ENCODE results near the gene RASSF8. TPM values are rescaled to one million over a fixed set of nuclear protein-coding genes. Genes with fewer than 3 reads are reported as not detected.

The RASSF8 gene
- total and polyA plus RNA-seq, 2 donors (not counting 3 experiments of a cell fraction or from before 2014, with no cell fraction given), result 11.1 to 59.3 TPM

- no peaks in the 10 kb centered on the region for H3K79me2 ChIP-seq (ENCODE audit: control insufficient read depth, insufficient read depth, low read length)
- H3K9ac ChIP-seq (replicated peaks; ENCODE audit: extremely low read depth, insufficient read depth, low read length), result no peak overlapping the region
- DNase-seq (ENCODE audit: low read depth, low spot score) (no peak), FAIRE-seq (no peak)
- ChIA-PET CTCF (interaction anchor here (0.9 to 1.2 kb wide), 2 partner anchors 14 to 515 kb away, joined by 3 read pairs; no protein-coding TSS in a partner anchor), POLR2A (interaction anchor here (0.7 kb wide), 1 partner anchor 724 kb away, joined by 8 read pairs; no protein-coding TSS in a partner anchor)
- no peaks in the 10 kb centered on the region for H3K9me1 ChIP-seq (replicated peaks; ENCODE audit: control insufficient read depth, extremely low read depth, insufficient read depth, low read length)
- H2AFZ ChIP-seq (ENCODE audit: low read depth, low read length), result no peak overlapping the region
- dilution Hi-C loops (cut with MboI; ENCODE audit: extremely low pct_ligation_motif_present, low sequenced_read_pairs), result no loop called here
- no TSS peak for BruUV-seq (replicated peaks)
- no peaks in the 10 kb centered on the region for H3K4me1 ChIP-seq (ENCODE audit: control insufficient read depth, extremely low read depth, insufficient read depth, low read length)
- no peaks in the 10 kb centered on the region for H3K9me3 ChIP-seq (replicated peaks; ENCODE audit: control insufficient read depth, insufficient read depth, low read length)
- no peak overlapping the region for H3K4me3 ChIP-seq (replicated peaks in 1 of 3; ENCODE audit: insufficient read depth in 1 of 3, low read depth in 1 of 3, low read length in 3 of 3)
- H3K27ac ChIP-seq (ENCODE audit: insufficient read depth, low read depth, low read length), result no peak overlapping the region
- no peak for TF ChIP-seq FOS (IDR thresholded peaks at IDR 0.05; ENCODE audit: borderline replicate concordance, insufficient read depth, low read length)
- TF ChIP-seq CTCF (IDR thresholded peaks at IDR 0.05; ENCODE audit: extremely low read depth in 1 of 2, insufficient read depth in 1 of 2, low read depth in 1 of 2, low read length in 2 of 2), result no peak
- no peak for TF ChIP-seq POLR2A (IDR thresholded peaks at IDR 0.05; ENCODE audit: low read depth, low read length)
- no peak for TF ChIP-seq GATA2 (IDR thresholded peaks at IDR 0.05; ENCODE audit: insufficient read depth, insufficient read length, low read depth, low read length)
- TF ChIP-seq EZH2 (IDR thresholded peaks at IDR 0.05; ENCODE audit: borderline replicate concordance, low read depth, low read length, severe bottlenecking), result no peak
- intact Hi-C loops (cut with micrococcal nuclease), result loop anchor here (10.0 kb wide), 1 partner anchor 366 kb away; no protein-coding TSS in a partner anchor
- no peak overlapping the region for H3K4me2 ChIP-seq (ENCODE audit: insufficient read depth, low read length)
- H3K36me3 ChIP-seq (ENCODE audit: control insufficient read depth in 2 of 2, extremely low read depth in 1 of 2, insufficient read depth in 2 of 2, low read length in 2 of 2), result no peaks in the 10 kb centered on the region
- H3K27me3 ChIP-seq (ENCODE audit: control insufficient read depth in 2 of 2, insufficient read depth in 2 of 2, low read length in 2 of 2), result no peaks in the 10 kb centered on the region
- H4K20me1 ChIP-seq (replicated peaks; ENCODE audit: control insufficient read depth, extremely low read depth, insufficient read depth, low read length), result no peaks in the 10 kb centered on the region
These were observed 8.0 kb upstream of the RASSF8 start for GRCh38 chr12:25950329-25951115.

All from endothelial cell of umbilical vein (primary cell).